IMR-90 (cell line): Measurements from ENCODE around the gene CHIT1. TPM values are rescaled to one million over a fixed set of nuclear protein-coding genes. Genes with fewer than 3 reads are reported as not detected.
A peak's percentile ranks its signal among the peaks of the same experiment; 100 is the strongest.

Experiments used
- ATAC-seq: fragments of 200-7000 bp; cut with Tn5 transposase; 2 replicates; pipeline ENCODE4 v1.9.1; 2020; ENCODE audit warnings: low read depth, mild to moderate bottlenecking, moderate library complexity
- BruUV-seq: library from RNA; stranded (reverse); fragments of 400-500 nt; replicated peaks from 2 replicates; lab custom pipeline; 2021; lab: Mats Ljungman, UMichigan
- CTCF ChIA-PET: fragments of 300-600 bp; formaldehyde crosslinking; extraction: SDS; loops from one replicate; lab custom pipeline; 2021; ENCODE audit warnings: antibody characterized with exemption; lab: Yijun Ruan, JAX
- POLR2A ChIA-PET: fragments of 300-600 bp; sonication (Branson Sonifier 250); formaldehyde crosslinking; loops from one replicate; lab custom pipeline; 2022; ENCODE audit warnings: antibody characterized with exemption; ENCODE audit not compliant: unreplicated experiment; lab: Charles Lee
- DNase-seq: peaks from one replicate; pipeline ENCODE4 v3.0.0; 2013
- H2AFZ ChIP-seq: replicated peaks from 2 replicates; pipeline ENCODE3; 2013; ENCODE audit warnings: low read length, mild to moderate bottlenecking; ENCODE audit not compliant: poor library complexity
- H2AK5ac ChIP-seq: 2 replicates; pipeline ENCODE4 v1.6.1; 2013; ENCODE audit warnings: low read depth, low read length, inconsistent platforms
- H2AK9ac ChIP-seq: replicated peaks from 2 replicates; pipeline ENCODE3; 2013; ENCODE audit warnings: mild to moderate bottlenecking, low read depth, low read length, moderate library complexity; ENCODE audit not compliant: poor library complexity
- H2BK120ac ChIP-seq: 2 replicates; pipeline ENCODE4 v1.6.1; 2013; ENCODE audit warnings: low read depth, low read length, inconsistent platforms
- H2BK15ac ChIP-seq: 3 replicates; pipeline ENCODE4 v1.6.1; 2013; ENCODE audit warnings: low read depth, low read length, inconsistent platforms
- H2BK20ac ChIP-seq: 2 replicates; pipeline ENCODE4 v1.6.1; 2013; ENCODE audit warnings: low read depth, mild to moderate bottlenecking, inconsistent platforms, low read length, moderate library complexity
- H2BK5ac ChIP-seq: 2 replicates; pipeline ENCODE4 v1.6.1; 2013; ENCODE audit warnings: mild to moderate bottlenecking, low read depth, low read length, inconsistent platforms; ENCODE audit not compliant: poor library complexity, severe bottlenecking
- H3K14ac ChIP-seq: replicated peaks from 2 replicates; pipeline ENCODE4 v1.6.1; 2013; ENCODE audit warnings: low read depth, low read length, inconsistent platforms
- H3K18ac ChIP-seq: 2 replicates; pipeline ENCODE4 v1.6.1; 2013; ENCODE audit warnings: low read depth, low read length, control low read depth
- H3K23ac ChIP-seq: 2 replicates; pipeline ENCODE4 v1.6.1; 2013; ENCODE audit warnings: low read depth, low read length, inconsistent platforms
- H3K27ac ChIP-seq: 2 replicates; pipeline ENCODE4 v1.5.1; 2013; ENCODE audit warnings: mild to moderate bottlenecking, control low read depth, low read length; ENCODE audit not compliant: insufficient read depth
- H3K27me3 ChIP-seq: 2 replicates; pipeline ENCODE4 v1.6.1; 2013; ENCODE audit warnings: low read length; ENCODE audit not compliant: control insufficient read depth, insufficient read depth
- H3K36me3 ChIP-seq: 2 replicates; pipeline ENCODE4 v1.6.1; 2013; ENCODE audit warnings: low read length, mixed read lengths; ENCODE audit not compliant: control insufficient read depth, insufficient read depth
- H3K4ac ChIP-seq: 2 replicates; pipeline ENCODE4 v1.6.1; 2013; ENCODE audit warnings: low read depth, low read length, inconsistent platforms
- H3K4me1 ChIP-seq: 2 replicates; pipeline ENCODE4 v1.6.1; 2013; ENCODE audit warnings: low read length, mixed read lengths; ENCODE audit not compliant: control insufficient read depth, insufficient read depth
- H3K4me2 ChIP-seq: 2 replicates; pipeline ENCODE4 v1.6.1; 2013; ENCODE audit warnings: low read depth, mild to moderate bottlenecking, control low read depth, low read length, moderate library complexity
- H3K4me3 ChIP-seq: 2 replicates; pipeline ENCODE4 v1.5.1; 2013; ENCODE audit warnings: low read depth, mild to moderate bottlenecking, control low read depth, low read length, moderate library complexity; ENCODE audit not compliant: insufficient read depth
- H3K56ac ChIP-seq: 2 replicates; pipeline ENCODE4 v1.6.1; 2013; ENCODE audit warnings: low read length, inconsistent platforms; ENCODE audit not compliant: insufficient read depth; ENCODE audit errors: extremely low read depth
- H3K79me1 ChIP-seq, 2 experiments: 2 replicates each; pipeline ENCODE4 v1.6.1; 2013; ENCODE audit warnings: low read length in 2 of 2, inconsistent platforms in 1 of 2, low read depth in 1 of 2
- H3K9ac ChIP-seq: 2 replicates; pipeline ENCODE4 v1.6.1; 2013; ENCODE audit warnings: low read depth, low read length, control low read depth
- H3K9me1 ChIP-seq: 2 replicates; pipeline ENCODE4 v1.6.1; 2013; ENCODE audit warnings: low read length, inconsistent platforms; ENCODE audit not compliant: insufficient read depth
- H3K9me3 ChIP-seq: 2 replicates; pipeline ENCODE4 v1.6.1; 2013; ENCODE audit warnings: low read length; ENCODE audit not compliant: control insufficient read depth, insufficient read depth
- H4K20me1 ChIP-seq: 2 replicates; pipeline ENCODE4 v1.6.1; 2013; ENCODE audit warnings: low read length, inconsistent platforms; ENCODE audit not compliant: insufficient read depth
- H4K5ac ChIP-seq: 2 replicates; pipeline ENCODE4 v1.6.1; 2013; ENCODE audit warnings: mild to moderate bottlenecking, low read depth, low read length, control low read depth
- H4K8ac ChIP-seq, 2 experiments: 2 replicates each; pipeline ENCODE4 v1.6.1; 2013; ENCODE audit warnings: low read depth in 2 of 2, low read length in 2 of 2, control low read depth in 1 of 2, inconsistent platforms in 1 of 2
- H4K91ac ChIP-seq: 2 replicates; pipeline ENCODE4 v1.6.1; 2013; ENCODE audit warnings: low read depth, low read length, inconsistent platforms; ENCODE audit not compliant: insufficient read depth
- CEBPB ChIP-seq: IDR thresholded peaks from 2 replicates; pipeline ENCODE4 v1.6.1; 2012; ENCODE audit warnings: low read depth, low read length, improper control_type of control experiment
- RCOR1 ChIP-seq: IDR thresholded peaks from 2 replicates; pipeline ENCODE4 v1.6.1; 2012; ENCODE audit warnings: mild to moderate bottlenecking, low read length, improper control_type of control experiment; ENCODE audit not compliant: insufficient replicate concordance
- WGBS, 2 experiments: methylation state at CpG; one replicate each; pipeline versions ENCODE4 v1.1.5 to v1.1.7; 2013; ENCODE audit warnings: missing lambda C conversion rate in 2 of 2; ENCODE audit not compliant: insufficient read length in 1 of 2; ENCODE audit errors: extremely low coverage in 2 of 2; 5-methylcytosine and 5-hydroxymethylcytosine counted together
- dilution Hi-C: fragments of 300-500 bp; cut with HindIII; formaldehyde crosslinking; loops from one replicate; pipeline ENCODE4 v1.14.3; 2018; ENCODE audit warnings: low sequenced_read_pairs; ENCODE audit not compliant: unreplicated experiment
- in situ Hi-C: fragments of 300-500 bp; cut with MboI; formaldehyde crosslinking; loops from 3 replicates; pipeline ENCODE4 v1.14.3; 2019; ENCODE audit warnings: low sequenced_read_pairs, inconsistent platforms, mixed read lengths
- intact Hi-C: fragments of 100-400 bp; cut with micrococcal nuclease; formaldehyde crosslinking; loops from 2 replicates; pipeline ENCODE4 v1.10.0; 2022
- polyA plus RNA-seq, 3 experiments: library from polyadenylated mRNA; depleted of rRNA; stranded (reverse); fragments of >200 nt; gene quantifications; 2 replicates each; pipeline ENCODE4 v1.2.3, GENCODE V29; 2012; ENCODE audit warnings: low replicate concordance in 1 of 3
- total RNA-seq: library from RNA; depleted of rRNA; stranded (reverse); fragments of >200 nt; gene quantifications from 2 replicates; pipeline ENCODE4 v1.2.3, GENCODE V29; 2012
- TF ChIP-seq, protein P1 (sequence below): fragments of 150-350 bp; IDR thresholded peaks from 2 replicates; pipeline ENCODE4 v1.6.1; 2016; ENCODE audit warnings: low read depth, mild to moderate bottlenecking, low read length, moderate library complexity, borderline replicate concordance

The CHIT1 gene
- total and polyA plus RNA-seq, 2 of the 4 experiments (the other 2 are of a cell fraction) = not detected

GRCh38 chr1:203178083-203178482 is 51.4 kb downstream of the CHIT1 start:
- no peak overlapping the region; the same call in 1 of the 2 replicates for H3K18ac ChIP-seq
- intact Hi-C loops = no loop called here
- WGBS, 2 experiments = no CpG with 5 or more reads among the region's 5 CpGs
- ChIA-PET CTCF (interaction anchor here (1.2 to 2.0 kb wide), 2 partner anchors 10 to 60 kb away, joined by 4 read pairs; no protein-coding TSS in a partner anchor), POLR2A (no interaction called here)
- no peak overlapping the region for H3K56ac ChIP-seq
- DNase-seq = peak; percentile 20
- H3K9ac ChIP-seq = no peak overlapping the region
- peak overlapping the region; percentile 53; the same call in 1 of the 2 replicates for H2BK120ac ChIP-seq
- TF ChIP-seq, protein P1, sequence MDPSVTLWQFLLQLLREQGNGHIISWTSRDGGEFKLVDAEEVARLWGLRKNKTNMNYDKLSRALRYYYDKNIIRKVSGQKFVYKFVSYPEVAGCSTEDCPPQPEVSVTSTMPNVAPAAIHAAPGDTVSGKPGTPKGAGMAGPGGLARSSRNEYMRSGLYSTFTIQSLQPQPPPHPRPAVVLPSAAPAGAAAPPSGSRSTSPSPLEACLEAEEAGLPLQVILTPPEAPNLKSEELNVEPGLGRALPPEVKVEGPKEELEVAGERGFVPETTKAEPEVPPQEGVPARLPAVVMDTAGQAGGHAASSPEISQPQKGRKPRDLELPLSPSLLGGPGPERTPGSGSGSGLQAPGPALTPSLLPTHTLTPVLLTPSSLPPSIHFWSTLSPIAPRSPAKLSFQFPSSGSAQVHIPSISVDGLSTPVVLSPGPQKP = no peak
- TF ChIP-seq CEBPB (no peak), RCOR1 (no peak)
- H2BK15ac ChIP-seq = peak overlapping the region; percentile 59; the same call in 2 of the 3 replicates
- peak overlapping the region; percentile 62 for H2AK9ac ChIP-seq
- no peak overlapping the region for H3K4me2 ChIP-seq
- peak overlapping the region; percentile 74; the same call in 1 of the 2 replicates for H2BK20ac ChIP-seq
- H3K9me1 ChIP-seq = peaks cover 15% of the 10 kb centered on the region; the same call in 1 of the 2 replicates
- H3K9me3 ChIP-seq = no peaks in the 10 kb centered on the region
- BruUV-seq = no TSS peak
- no peak overlapping the region for H2BK5ac ChIP-seq
- no peak overlapping the region for H4K5ac ChIP-seq
- no peaks in the 10 kb centered on the region for H3K79me1 ChIP-seq
- H2AK5ac ChIP-seq = peak overlapping the region; percentile 70
- 0 out of 2 replicates have a peak overlapping the region, but pooled peaks have one; percentile 13 for H3K14ac ChIP-seq
- peak overlapping the region; percentile 50 to 52; a peak in 2 of 4 replicates for H4K8ac ChIP-seq
- H3K23ac ChIP-seq = 0 out of 2 replicates have a peak overlapping the region, but pooled peaks have one; percentile 26
- H3K27ac ChIP-seq = no peak overlapping the region
- no peaks in the 10 kb centered on the region for H3K36me3 ChIP-seq
- H3K4me1 ChIP-seq = peaks cover 22% of the 10 kb centered on the region
- peak overlapping the region; percentile 41 for H3K4ac ChIP-seq
- no peaks in the 10 kb centered on the region for H4K20me1 ChIP-seq
- dilution Hi-C loops = no loop called here
- H4K91ac ChIP-seq = 0 out of 2 replicates have a peak overlapping the region, but pooled peaks have one; percentile 15
- in situ Hi-C loops = no loop called here
- no peak overlapping the region for H3K4me3 ChIP-seq
- ATAC-seq = 0 out of 2 replicates have a peak, but pooled peaks have one; percentile 27
- no peaks in the 10 kb centered on the region; the same call in 1 of the 2 replicates for H3K27me3 ChIP-seq
- H2AFZ ChIP-seq = peak overlapping the region; percentile 77
